ENCODE results near the gene CBARP.

CBARP gene

DNA sequence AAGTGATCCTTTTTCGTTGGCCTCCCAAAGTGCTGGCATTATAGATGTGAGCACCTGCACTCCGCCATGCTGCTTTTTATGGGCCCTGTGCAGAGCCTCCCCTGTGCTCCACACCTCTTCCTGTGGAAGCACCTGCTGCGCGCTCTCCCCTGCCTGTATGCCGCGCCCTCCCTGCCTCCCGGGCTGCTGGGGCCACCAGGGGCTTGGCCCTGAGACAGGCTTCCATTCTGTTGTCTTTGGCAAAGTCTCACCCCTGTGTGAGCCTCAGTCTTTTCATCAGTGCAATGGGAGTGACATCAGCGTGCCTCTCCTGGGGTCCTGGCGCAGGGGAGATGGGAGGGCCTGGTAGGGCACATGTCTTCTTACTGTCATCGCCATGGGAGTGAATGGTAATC lies 38.8 kb upstream of the CBARP start:
- in situ Hi-C loops (cut with MboI; ENCODE audit: low sequenced_read_pairs) = loop anchor here (10.0 kb wide), 1 partner anchor 98 kb away; no protein-coding TSS in a partner anchor

DNA sequence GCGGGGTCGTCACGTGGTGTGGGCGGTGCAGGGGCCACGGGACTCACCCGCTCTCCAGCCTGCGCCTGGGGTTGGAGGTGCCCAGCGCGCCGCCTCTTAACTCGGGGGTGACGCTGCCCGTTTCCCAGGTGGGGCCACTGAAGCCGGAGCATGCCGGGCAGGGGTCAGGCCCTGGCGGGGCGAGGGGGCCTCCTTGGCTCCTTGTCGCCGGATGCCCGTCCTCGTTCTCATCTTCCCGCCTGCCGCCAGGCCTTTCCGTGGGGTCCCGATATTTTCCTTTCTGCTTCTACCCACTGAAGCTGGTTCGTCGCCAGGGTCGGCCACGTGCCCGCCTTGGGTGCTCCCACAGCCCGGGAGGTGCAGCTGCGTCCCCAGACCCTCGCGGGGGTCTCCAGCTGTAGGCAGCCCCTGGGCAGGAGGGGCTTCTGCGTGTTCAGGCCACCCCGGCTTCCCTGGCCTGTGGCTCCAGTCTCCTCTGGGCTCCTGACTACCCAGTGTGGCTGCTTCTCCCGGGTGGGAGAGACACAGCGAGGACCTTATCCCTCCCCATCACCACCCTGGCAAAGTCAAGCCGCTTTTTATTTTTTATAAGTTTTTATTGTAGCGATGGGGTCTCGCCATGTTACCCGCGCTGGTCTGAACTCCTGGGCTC lies 38.3 kb upstream of the CBARP start:
- in situ Hi-C loops (cut with MboI; ENCODE audit: low sequenced_read_pairs) = loop anchor here (10.0 kb wide), 1 partner anchor 99 kb away; no protein-coding TSS in a partner anchor

DNA sequence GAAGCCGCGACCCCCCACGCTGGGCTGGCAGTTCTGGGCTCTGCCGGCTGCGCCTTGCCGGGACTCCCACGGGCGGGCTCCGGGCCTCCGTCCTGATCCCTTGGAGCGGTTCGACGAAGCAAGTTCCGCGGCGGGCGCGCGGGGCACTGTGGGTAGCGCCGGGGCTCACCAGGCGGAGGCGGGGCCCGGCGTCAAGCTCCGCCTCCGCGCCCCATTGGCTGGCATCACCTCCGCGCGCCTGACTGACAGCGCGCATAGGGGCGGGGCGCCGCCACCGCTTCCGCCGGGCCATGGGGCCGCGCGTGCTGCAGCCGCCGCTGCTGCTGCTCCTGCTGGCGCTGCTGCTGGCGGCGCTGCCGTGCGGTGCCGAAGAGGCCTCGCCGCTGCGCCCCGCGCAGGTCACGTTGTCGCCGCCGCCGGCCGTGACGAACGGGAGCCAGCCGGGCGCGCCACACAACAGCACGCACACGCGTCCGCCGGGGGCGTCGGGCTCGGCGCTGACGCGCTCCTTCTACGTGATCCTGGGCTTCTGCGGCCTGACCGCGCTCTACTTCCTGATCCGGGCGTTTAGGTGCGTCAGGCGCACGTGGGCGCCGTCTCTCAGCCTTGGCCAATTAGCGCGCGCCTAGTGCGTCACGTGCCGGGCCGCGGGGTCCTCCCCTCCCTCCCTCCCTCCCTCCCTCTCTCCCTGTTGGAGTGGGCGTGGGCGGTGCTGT lies 37.6 kb upstream of the CBARP start, which contains the start of gene FAM174C:
Gene FAM174C (plus strand): TSS at position 271 of the 716 bp plus-strand sequence. CDS start 20 bp downstream, at position 291.
- in situ Hi-C loops (cut with MboI; ENCODE audit: low sequenced_read_pairs) = loop anchor here (10.0 kb wide), 1 partner anchor 99 kb away; no protein-coding TSS in a partner anchor

DNA sequence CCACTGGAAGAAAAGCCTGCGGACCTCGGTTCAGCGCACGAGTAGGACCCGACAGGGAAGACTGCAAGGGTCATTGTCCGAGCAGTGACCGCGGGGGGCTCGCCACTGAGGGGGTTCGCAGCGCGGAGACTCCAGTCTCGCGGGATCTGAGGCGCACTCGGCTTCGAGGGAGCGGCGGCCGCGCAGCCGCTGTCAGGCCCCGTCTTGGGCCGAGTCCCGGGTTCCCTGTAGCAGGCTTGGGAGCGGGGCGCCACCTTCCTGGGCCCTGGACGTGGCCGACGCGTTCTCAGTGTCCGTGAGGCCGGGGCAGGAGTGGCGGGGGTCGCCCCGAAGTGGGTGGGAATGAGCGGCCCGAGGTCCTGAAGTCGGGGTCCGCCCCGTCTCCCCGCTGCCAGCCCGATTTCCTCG lies 37.1 kb upstream of the CBARP start:
- in situ Hi-C loops (cut with MboI; ENCODE audit: low sequenced_read_pairs) = loop anchor here (10.0 kb wide), 1 partner anchor 100 kb away; no protein-coding TSS in a partner anchor

DNA sequence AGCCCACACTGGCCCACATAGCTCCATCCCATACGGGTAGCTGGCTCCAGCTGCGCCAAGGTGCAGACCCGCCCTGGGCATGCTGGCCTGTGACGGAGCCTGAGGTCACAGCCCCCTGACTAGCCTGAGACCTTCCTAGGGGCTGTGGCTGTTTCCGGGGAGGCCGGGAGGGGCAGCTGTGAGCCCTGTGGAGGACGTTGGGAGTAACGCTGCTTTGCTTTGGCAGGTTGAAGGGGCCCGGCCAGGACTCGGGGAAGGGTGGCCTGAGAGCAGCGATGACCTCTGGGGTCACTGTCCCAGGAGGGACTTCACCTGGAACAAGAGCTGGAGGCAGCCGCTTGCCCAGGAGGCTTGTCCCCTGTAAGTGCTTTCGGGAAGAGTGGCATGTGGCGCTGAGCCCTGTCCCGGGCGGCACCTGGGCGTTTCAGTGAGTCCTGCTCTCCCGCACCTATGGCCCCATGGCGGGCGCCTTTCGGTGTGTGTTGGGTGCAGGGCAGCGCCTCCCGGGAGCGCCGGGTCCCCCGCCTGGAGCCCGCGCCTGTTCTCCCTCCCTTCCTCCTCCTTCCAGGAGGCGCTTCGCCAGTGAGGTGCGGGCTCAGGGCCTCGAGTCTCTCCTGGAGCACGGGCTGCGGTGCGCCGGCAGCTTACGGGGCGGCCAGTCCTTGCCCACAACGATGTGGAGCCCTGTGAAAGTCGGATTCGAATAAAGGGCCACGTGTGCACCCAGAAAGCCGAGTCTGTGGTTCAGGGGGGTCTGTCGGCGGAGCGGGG lies 36.5 kb upstream of the CBARP start:
- in situ Hi-C loops (cut with MboI; ENCODE audit: low sequenced_read_pairs) = loop anchor here (10.0 kb wide), 1 partner anchor 101 kb away; no protein-coding TSS in a partner anchor

DNA sequence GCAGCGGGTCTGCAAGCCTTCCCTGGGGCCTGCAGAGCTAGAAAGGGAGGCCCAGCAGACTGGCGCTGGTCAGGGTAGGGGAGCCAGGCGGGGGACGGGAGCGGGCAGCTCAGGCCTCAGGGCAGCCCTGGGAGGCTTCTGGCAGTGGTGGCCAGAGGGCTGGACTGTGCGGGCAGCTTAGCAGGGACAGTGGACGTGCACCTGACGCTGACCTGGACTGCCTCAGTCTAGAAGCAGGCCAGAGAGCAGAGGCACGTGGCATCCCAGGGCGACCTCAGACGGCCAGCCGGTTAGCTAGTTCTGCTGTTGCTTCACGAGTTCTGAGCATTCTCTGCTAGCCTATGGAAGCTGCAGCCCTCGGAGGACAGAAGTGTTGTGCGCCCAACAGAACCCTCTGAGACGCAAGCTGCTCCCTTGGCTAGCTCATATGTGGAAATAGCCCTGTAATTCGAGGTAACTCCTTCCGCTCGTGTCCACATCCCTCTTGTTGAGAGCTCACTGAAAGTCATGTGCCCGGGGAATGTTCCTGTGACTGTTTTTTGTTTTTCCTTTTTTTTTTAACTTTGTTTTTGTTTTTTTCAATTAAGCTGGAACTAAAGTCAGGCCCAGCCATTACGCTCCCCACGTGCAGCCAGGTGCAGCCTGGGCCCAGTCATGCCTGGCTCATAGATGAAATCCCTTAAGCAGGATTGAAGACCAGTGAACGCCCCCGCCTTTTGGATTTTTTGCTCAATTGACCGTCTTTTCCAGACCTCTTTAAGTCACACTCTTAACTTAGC lies 35.6 kb upstream of the CBARP start:
- in situ Hi-C loops (cut with MboI; ENCODE audit: low sequenced_read_pairs) = loop anchor here (10.0 kb wide), 1 partner anchor 101 kb away; no protein-coding TSS in a partner anchor

DNA sequence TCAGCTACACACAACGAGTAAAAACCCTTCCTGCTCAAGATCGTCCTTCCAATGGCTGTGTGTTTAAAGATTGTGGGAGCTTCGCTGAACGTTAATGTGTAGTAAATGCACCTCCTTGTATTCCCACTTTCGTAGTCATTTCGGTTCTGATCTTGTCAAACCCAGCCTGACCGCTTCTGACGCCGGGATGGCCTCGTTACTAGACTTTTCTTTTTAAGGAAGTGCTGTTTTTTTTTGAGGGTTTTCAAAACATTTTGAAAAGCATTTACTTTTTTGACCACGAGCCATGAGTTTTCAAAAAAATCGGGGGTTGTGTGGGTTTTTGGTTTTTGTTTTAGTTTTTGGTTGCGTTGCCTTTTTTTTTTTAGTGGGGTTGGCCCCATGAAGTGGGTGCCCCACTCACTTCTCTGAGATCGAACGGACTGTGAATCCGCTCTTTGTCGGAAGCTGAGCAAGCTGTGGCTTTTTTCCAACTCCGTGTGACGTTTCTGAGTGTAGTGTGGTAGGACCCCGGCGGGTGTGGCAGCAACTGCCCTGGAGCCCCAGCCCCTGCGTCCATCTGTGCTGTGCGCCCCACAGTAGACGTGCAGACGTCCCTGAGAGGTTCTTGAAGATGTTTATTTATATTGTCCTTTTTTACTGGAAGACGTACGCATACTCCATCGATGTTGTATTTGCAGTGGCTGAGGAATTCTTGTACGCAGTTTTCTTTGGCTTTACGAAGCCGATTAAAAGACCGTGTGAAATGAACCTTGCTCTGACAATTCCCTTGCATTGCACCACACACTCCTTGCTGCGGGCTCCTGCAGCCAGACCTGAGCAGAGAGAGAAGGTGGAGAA lies 34.8 kb upstream of the CBARP start:
- in situ Hi-C loops (cut with MboI; ENCODE audit: low sequenced_read_pairs) = loop anchor here (10.0 kb wide), 1 partner anchor 102 kb away; no protein-coding TSS in a partner anchor

DNA sequence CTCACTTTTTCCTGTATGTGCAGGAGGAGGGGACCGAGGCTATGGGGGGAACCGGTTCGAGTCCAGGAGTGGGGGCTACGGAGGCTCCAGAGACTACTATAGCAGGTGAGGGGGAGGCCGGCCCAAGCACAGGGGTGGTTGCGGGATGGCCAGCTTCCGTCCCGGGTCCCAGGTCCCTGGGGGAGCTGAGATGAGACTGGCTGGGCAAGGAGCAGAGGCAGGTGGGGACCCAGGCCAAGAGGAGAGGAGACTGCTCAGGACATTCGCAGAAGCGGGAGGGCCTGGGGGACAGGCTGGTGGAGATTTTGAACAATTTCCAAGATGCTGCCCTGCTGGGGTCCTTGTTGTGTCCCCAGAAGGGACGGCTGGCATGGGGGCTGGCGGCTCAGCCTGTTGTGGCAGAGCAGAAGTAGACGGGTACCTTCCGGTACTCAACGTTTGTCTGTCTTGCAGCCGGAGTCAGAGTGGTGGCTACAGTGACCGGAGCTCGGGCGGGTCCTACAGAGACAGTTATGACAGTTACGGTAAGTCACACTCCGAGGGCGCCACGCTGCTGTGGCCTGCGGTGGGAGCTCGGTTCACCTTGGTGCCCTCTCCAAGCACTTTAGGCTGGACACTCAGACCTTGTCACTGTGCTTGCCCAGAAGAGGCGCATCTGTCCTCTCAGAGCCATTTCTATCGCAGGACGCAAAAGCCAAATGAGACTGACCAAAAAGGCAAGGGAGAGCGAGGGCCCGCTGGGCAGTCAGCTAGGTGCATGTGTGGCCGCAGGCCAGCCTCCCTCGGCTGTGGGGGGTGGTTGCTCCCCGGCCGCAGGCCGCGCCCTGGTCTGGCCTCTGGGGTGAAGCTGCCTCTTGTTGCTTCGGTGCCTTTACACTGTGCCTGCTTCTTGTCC lies 34.0 kb upstream of the CBARP start:
- in situ Hi-C loops (cut with MboI; ENCODE audit: low sequenced_read_pairs) = loop anchor here (10.0 kb wide), 1 partner anchor 103 kb away; no protein-coding TSS in a partner anchor

DNA sequence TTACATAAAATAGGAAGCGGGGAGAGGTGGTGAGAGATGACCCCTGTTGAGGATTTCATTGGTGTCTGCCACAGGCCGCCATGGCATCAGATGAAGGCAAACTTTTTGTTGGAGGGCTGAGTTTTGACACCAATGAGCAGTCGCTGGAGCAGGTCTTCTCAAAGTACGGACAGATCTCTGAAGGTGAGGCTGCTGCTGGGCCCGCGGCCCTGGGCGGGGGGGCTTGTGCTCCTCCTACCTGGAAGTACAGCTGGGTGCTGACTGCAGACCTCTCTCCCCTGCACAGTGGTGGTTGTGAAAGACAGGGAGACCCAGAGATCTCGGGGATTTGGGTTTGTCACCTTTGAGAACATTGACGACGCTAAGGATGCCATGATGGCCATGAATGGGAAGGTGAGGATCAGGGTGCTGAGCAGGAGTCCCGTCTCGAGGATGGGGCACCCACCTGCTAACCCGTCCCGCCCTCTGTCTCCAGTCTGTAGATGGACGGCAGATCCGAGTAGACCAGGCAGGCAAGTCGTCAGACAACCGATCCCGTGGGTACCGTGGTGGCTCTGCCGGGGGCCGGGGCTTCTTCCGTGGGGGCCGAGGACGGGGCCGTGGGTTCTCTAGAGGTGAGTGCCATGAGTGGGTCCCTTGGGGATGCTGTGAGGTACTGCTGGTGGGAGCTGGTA lies 33.2 kb upstream of the CBARP start:
- in situ Hi-C loops (cut with MboI; ENCODE audit: low sequenced_read_pairs) = loop anchor here (10.0 kb wide), 1 partner anchor 104 kb away; no protein-coding TSS in a partner anchor

DNA sequence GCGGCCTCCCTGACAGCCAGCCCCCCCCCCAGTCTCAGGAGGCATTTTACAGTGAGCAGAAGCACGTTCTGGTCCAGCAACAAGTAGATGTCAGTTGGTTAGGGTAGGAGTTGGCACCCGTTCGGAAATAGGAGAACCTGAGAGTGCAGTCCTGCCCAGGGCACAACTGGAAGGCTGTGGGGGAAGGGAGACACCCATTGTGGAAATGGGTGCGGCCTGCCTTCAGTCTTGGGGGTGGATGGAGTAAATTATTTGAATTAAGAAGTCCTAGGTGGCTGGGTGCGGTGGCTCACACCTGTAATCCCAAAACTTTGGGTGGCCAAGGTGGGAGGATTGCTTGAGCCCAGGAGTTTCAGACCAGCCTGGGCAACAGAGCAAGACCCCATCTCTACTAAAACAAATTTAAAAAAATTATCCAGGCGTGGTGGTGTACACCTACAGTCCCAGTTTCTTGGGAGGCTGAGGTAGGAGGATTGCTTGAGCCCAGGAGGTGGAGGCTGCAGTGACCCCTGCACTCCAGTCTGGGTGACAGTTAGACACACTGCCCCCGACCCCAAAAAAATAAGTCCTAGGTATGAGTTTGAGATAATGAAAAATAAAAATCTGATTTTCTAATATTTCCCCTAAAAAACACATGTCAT lies 32.5 kb upstream of the CBARP start:
- in situ Hi-C loops (cut with MboI; ENCODE audit: low sequenced_read_pairs) = loop anchor here (10.0 kb wide), 1 partner anchor 104 kb away; no protein-coding TSS in a partner anchor

DNA sequence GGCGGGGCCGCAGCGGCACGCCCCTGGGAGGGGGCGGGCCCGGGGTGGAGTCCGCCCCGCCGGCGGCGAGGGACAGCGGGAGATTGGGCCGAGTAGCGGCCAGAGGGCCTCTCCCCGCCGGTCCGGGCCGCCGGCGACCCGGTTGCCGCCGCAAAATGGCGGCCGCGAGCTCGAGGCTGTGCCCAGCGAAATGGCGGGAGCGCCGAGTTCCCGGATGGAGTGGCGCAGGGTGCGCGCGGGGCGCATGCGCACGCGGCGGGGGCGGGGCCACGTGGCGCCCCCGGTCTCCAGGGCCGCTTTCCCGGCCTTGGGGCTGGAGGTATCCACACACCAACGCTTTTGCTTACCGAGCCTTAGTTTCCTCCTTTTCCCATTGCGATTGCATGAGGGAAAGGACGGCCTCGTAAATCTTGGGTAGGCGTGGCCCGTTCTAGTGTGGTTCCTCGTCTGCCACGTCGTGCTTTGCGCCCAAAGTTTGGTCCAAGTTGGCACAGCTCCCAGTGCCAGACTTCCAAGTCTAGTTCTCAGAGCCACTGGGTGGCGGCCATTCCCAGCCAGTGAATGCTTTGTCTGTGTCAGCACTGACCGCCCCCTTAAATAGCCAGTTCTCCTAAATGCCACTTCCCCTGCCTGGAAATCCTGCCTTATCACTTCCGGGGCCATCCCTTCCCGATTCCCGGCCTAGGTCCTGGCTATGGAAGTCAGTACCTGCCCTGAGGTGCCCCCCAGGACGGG lies 31.8 kb upstream of the CBARP start:
- in situ Hi-C loops (cut with MboI; ENCODE audit: low sequenced_read_pairs) = loop anchor here (10.0 kb wide), 1 partner anchor 105 kb away; no protein-coding TSS in a partner anchor

DNA sequence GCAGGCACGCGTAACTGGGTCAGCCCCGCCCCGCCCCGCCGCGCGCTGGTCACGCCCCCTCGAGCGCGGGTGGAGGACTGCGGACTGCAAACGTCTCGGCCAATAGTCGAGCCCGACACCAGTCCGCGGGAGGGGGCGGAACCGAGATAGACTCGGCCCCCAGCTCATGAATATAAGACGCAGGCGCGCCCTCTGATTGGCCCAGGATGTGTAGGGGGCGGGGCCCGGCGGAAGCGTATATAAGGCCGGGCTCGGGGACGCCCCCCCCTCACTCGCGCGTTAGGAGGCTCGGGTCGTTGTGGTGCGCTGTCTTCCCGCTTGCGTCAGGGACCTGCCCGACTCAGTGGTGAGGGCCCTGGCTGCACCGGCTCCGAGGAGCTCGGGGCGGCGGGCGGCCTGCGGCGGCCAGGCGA lies 31.3 kb upstream of the CBARP start, which contains the start of gene CIRBP:
Gene CIRBP (plus strand): TSS at position 268 of the 413 bp plus-strand sequence. CDS start 1,602 bp downstream, outside the sequence.
- in situ Hi-C loops (cut with MboI; ENCODE audit: low sequenced_read_pairs) = no loop called here

DNA sequence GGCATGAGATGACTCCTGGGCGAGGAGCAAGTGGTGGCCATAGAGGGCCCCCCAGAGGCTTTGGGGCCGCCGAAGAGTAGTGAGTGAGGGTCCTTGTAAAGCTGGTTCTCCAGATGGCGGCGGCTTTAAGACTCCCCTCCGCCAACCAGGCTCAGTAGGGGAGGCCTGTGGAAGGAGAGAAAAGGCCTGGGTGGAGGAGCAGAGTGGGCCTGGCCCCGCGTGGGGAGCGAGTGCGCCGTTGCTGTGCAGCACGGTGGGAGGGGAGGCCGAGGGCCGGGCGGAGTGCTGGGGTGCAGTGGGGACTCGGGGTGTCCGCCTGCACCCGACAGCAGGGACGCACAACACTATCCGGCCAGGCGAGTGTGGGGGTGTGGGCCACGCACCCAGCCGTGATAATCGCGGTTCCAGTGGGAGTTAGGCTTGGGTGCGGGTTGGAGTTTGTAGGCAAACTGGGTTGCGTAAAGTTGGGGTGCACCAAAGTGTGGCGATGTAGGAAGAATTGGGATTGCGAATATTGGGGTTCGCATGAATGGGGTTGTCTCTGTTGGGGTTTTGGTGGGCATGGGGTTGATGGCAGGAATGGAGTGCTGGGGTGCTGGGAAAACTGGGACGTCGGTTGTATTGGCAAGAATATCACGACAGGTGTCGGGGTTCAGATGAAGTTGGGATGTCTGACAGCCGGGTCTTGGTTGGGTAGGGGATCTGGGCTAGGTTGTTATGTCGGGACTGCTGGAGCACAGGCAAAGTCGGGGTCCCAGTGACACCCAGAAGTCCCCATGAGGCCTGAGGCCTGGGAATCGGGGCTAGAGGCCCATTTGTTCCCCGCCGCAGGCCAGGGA lies 30.6 kb upstream of the CBARP start:
- in situ Hi-C loops (cut with MboI; ENCODE audit: low sequenced_read_pairs) = no loop called here

DNA sequence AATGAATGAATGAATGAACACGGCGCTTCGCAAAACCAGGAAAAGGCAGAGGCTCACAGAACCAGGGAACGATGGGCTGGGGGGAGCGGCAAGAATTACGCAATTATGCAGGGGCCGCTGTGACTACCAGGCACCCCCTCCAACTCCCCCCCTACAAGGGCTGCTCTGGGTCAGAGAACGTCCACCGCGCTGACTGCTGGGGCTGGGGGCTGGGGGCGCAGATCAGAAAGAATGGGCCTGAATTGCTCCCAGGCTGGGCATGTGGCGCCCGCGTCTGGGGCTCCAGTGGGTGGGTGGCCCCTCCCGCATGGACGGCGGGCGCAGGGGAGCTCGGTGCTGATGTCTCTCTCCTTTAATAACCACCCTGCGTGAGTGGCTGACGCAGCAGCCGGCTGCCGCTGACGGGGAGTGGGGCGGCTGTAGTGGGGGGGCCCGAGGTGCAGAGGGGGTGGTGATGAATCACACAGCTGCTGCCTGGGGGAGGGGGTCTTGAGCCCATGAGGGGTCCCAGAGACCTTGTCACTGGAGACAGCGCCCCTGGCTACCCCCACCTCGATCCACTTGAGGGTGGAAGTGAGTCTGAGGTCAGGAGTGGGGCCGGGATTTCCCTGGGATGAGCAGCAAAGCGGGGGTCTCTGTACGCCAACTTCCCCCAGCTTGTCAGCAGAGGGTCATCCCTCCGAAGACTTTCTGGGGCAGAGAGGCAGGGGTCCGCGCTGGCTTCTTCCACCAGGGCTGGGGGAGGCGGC lies 29.8 kb upstream of the CBARP start:
- in situ Hi-C loops (cut with MboI; ENCODE audit: low sequenced_read_pairs) = no loop called here
